GM12872 (cell line): ENCODE results near the gene PCDHGB2.

Experiments used
- TF ChIP-seq, protein P1 (sequence below): IDR thresholded peaks from 3 replicates; pipeline ENCODE4 v1.5.1; 2011; ENCODE audit warnings: low read depth, mild to moderate bottlenecking, low read length, moderate library complexity; ENCODE audit not compliant: insufficient read depth

The PCDHGB2 gene

DNA sequence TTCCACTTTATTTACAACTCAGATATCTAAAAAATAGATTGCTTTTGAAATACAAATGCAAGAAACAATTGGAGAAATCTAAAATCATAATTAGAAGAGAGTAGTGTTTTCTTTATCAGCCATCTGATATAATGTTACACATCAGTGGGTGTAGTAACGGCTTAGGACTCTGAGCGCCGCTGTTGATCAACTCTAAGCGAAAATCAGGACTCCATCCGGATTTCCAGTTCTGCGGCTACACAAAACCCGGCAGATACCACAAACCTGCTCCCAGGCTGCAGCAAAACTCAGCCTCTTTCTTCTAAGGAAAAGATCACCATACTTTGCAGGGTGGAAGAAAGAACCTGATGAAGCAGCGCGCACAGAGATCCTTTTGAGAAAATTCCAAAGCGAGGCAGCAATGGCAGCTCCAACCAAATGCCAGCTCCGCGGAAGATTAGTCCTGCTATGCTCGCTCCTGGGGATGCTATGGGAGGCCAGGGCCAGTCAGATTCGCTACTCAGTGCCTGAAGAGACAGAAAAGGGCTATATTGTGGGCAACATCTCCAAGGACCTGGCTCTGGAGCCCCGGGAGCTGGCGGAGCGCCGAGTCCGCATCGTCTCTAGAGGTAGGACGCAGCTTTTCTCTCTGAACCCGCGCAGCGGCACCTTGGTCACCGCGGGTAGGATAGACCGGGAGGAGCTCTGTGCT is 42.9 kb downstream of the PCDHGB2 start, which contains the start of gene PCDHGA9:
Gene PCDHGA9 (plus strand): TSS at position 226 of the 691 bp plus-strand sequence. CDS start 175 bp downstream, at position 401.
- TF ChIP-seq, protein P1, sequence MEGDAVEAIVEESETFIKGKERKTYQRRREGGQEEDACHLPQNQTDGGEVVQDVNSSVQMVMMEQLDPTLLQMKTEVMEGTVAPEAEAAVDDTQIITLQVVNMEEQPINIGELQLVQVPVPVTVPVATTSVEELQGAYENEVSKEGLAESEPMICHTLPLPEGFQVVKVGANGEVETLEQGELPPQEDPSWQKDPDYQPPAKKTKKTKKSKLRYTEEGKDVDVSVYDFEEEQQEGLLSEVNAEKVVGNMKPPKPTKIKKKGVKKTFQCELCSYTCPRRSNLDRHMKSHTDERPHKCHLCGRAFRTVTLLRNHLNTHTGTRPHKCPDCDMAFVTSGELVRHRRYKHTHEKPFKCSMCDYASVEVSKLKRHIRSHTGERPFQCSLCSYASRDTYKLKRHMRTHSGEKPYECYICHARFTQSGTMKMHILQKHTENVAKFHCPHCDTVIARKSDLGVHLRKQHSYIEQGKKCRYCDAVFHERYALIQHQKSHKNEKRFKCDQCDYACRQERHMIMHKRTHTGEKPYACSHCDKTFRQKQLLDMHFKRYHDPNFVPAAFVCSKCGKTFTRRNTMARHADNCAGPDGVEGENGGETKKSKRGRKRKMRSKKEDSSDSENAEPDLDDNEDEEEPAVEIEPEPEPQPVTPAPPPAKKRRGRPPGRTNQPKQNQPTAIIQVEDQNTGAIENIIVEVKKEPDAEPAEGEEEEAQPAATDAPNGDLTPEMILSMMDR = peak; percentile 52

DNA sequence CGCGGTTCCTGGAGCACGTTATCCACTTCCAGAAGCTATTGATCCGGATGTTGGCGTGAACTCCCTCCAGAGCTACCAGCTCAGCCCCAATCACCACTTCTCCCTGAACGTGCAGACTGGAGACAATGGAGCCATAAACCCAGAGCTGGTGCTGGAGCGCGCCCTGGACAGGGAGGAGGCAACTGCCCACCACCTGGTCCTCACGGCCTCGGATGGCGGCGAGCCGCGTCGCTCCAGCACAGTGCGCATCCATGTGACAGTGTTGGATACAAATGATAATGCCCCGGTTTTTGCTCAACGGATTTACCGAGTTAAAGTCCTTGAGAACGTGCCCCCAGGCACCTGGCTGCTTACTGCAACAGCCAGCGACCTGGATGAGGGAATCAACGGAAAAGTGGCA is 43.6 kb downstream of the PCDHGB2 start:
- TF ChIP-seq, protein P1 = no peak

DNA sequence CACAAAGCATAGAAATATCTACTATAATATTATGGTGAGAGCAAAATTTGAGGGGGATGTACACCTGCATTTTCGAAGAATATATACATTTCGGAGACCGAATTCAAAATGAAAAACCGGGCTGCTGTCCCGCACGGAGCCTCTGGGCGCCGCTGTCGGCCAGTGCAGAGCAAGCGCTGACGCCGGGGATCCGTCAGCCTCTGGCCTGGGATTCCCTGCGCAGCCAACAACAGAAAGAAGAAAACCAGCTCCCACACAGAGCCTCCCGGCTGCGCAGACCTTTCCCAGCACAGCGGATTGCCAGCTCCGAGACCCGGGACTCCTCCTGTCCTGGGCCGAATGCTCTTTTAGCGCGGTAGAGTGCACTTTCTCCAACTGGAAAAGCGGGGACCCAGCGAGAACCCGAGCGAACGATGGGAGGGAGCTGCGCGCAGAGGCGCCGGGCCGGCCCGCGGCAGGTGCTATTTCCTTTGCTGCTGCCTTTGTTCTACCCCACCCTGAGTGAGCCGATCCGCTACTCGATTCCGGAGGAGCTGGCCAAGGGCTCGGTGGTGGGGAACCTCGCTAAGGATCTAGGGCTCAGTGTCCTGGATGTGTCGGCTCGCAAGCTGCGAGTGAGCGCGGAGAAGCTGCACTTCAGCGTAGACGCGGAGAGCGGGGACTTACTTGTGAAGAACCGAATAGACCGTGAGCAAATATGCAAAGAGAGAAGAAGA is 48.2 kb downstream of the PCDHGB2 start, which contains the start of gene PCDHGB6:
Gene PCDHGB6 (plus strand): TSS at position 232 of the 716 bp plus-strand sequence. CDS start 182 bp downstream, at position 414.
- TF ChIP-seq, protein P1 = peak; percentile 82

DNA sequence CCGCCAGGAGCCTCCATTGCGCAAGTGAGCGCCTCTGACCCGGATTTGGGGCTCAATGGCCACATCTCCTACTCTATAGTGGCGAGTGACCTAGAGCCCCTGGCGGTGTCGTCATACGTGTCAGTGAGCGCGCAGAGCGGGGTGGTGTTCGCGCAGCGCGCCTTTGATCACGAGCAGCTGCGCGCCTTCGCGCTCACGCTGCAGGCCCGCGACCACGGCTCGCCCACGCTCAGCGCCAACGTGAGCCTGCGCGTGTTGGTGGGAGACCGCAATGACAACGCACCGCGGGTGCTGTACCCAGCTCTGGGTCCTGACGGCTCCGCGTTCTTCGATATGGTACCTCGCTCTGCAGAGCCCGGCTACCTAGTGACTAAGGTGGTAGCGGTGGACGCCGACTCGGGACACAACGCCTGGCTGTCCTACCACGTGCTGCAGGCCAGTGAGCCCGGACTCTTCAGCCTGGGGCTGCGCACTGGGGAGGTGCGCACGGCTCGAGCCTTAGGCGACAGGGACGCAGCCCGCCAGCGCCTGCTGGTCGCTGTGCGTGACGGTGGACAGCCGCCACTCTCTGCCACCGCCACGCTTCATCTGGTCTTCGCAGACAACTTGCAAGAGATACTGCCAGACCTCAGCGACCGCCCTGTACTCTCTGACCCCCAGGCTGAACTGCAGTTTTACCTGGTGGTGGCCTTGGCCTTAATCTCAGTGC is 50.0 kb downstream of the PCDHGB2 start:
- TF ChIP-seq, protein P1 = no peak

DNA sequence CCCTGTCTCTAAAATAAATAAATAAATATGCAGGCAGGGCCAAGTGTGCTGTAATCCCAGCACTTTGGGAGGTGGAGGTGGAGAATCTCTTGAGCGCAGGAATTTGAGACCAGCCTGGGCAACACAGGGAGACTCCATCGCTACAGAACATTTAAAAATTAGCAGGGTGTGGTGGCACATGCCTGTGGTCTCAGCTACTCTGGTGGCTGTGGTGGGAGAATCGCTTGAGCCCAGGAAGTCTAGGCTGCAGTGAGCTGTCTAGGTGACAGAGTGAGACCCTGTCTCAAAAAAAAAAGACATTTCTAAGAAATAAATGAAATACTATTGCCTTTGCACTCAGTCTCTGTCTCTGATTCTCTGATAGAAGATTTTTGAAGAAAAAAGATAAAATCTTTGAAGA is 51.8 kb downstream of the PCDHGB2 start:
- TF ChIP-seq, protein P1 = no peak
